H9 (cell line): ENCODE data around the gene KMT2D. TPM values are rescaled to one million over a fixed set of nuclear protein-coding genes. Genes with fewer than 3 reads are reported as not detected.

Experiments used
- DNase-seq: peaks from one replicate; pipeline ENCODE4 v3.0.0-alpha.2; 2017
- H2AFZ ChIP-seq: one replicate; pipeline ENCODE4 v1.6.1; 2013; ENCODE audit warnings: mild to moderate bottlenecking, low read length, control low read depth, moderate library complexity
- H2AK5ac ChIP-seq: 2 replicates; pipeline ENCODE4 v1.6.1; 2013; ENCODE audit warnings: low read length, control low read depth, mixed read lengths; ENCODE audit not compliant: insufficient read length
- H2BK120ac ChIP-seq: one replicate; pipeline ENCODE4 v1.6.1; 2013; ENCODE audit warnings: low read depth, mild to moderate bottlenecking, low read length, control low read depth, inconsistent platforms; ENCODE audit not compliant: poor library complexity, severe bottlenecking
- H2BK12ac ChIP-seq: 2 replicates; pipeline ENCODE4 v1.6.1; 2013; ENCODE audit warnings: low read length, control low read depth, mixed read lengths, low read depth; ENCODE audit not compliant: insufficient read length
- H2BK15ac ChIP-seq: 2 replicates; pipeline ENCODE4 v1.6.1; 2013; ENCODE audit warnings: low read depth, low read length, control low read depth
- H2BK20ac ChIP-seq: one replicate; pipeline ENCODE4 v1.6.1; 2013; ENCODE audit warnings: low read depth, mild to moderate bottlenecking, low read length, control low read depth, inconsistent platforms; ENCODE audit not compliant: poor library complexity, severe bottlenecking
- H2BK5ac ChIP-seq: 2 replicates; pipeline ENCODE4 v1.6.1; 2013; ENCODE audit warnings: low read length, control low read depth, mixed read lengths; ENCODE audit not compliant: insufficient read length
- H3K14ac ChIP-seq: 2 replicates; pipeline ENCODE4 v1.6.1; 2013; ENCODE audit warnings: low read length, control low read depth; ENCODE audit not compliant: insufficient read depth
- H3K18ac ChIP-seq: 2 replicates; pipeline ENCODE4 v1.6.1; 2013; ENCODE audit warnings: low read depth, mild to moderate bottlenecking, mixed read lengths, low read length, control low read depth; ENCODE audit not compliant: insufficient read length
- H3K23ac ChIP-seq: 2 replicates; pipeline ENCODE4 v1.6.1; 2013; ENCODE audit warnings: low read length, control low read depth, mixed read lengths, low read depth; ENCODE audit not compliant: insufficient read length
- H3K23me2 ChIP-seq: 2 replicates; pipeline ENCODE4 v1.6.1; 2013; ENCODE audit warnings: low read depth, mild to moderate bottlenecking, mixed read lengths, low read length, control low read depth; ENCODE audit not compliant: insufficient read length, poor library complexity, severe bottlenecking
- H3K27ac ChIP-seq: 2 replicates; pipeline ENCODE4 v1.5.1; 2013; ENCODE audit warnings: low read length, control low read depth, mixed read lengths, low read depth; ENCODE audit not compliant: insufficient read length
- H3K27me3 ChIP-seq: 2 replicates; pipeline ENCODE4 v1.6.1; 2013; ENCODE audit warnings: low read length, control low read depth, inconsistent platforms; ENCODE audit not compliant: insufficient read depth
- H3K4ac ChIP-seq: 2 replicates; pipeline ENCODE4 v1.6.1; 2013; ENCODE audit warnings: low read depth, mild to moderate bottlenecking, control low read depth, inconsistent platforms, low read length, moderate library complexity
- H3K4me1 ChIP-seq: 2 replicates; pipeline ENCODE4 v1.6.1; 2013; ENCODE audit warnings: low read length, control low read depth, inconsistent platforms; ENCODE audit not compliant: insufficient read depth
- H3K4me2 ChIP-seq: 2 replicates; pipeline ENCODE4 v1.6.1; 2013; ENCODE audit warnings: low read length, control low read depth, mixed read lengths; ENCODE audit not compliant: insufficient read length, insufficient read depth
- H3K56ac ChIP-seq: 2 replicates; pipeline ENCODE4 v1.6.1; 2013; ENCODE audit warnings: low read depth, mild to moderate bottlenecking, mixed read lengths, low read length, control low read depth; ENCODE audit not compliant: insufficient read length
- H3K79me1 ChIP-seq: 2 replicates; pipeline ENCODE4 v1.6.1; 2013; ENCODE audit warnings: low read depth, mild to moderate bottlenecking, moderate library complexity, low read length, control low read depth, inconsistent platforms; ENCODE audit not compliant: insufficient read depth, poor library complexity, severe bottlenecking
- H3K79me2 ChIP-seq: 2 replicates; pipeline ENCODE4 v1.6.1; 2013; ENCODE audit warnings: low read length, control low read depth, inconsistent platforms; ENCODE audit not compliant: insufficient read depth
- H3K9ac ChIP-seq: 2 replicates; pipeline ENCODE4 v1.6.1; 2013; ENCODE audit warnings: low read length, control low read depth, mixed read lengths; ENCODE audit not compliant: insufficient read length; ENCODE audit errors: extremely low read depth
- H3K9me3 ChIP-seq: one replicate; pipeline ENCODE4 v1.6.1; 2013; ENCODE audit warnings: low read depth, low read length, inconsistent platforms; ENCODE audit not compliant: control insufficient read depth
- H3T11ph ChIP-seq: one replicate; pipeline ENCODE4 v1.6.1; 2013; ENCODE audit warnings: mild to moderate bottlenecking, low read length, control low read depth, inconsistent platforms
- H4K20me1 ChIP-seq: one replicate; pipeline ENCODE4 v1.6.1; 2013; ENCODE audit not compliant: control insufficient read depth, insufficient read length, insufficient read depth
- H4K5ac ChIP-seq: 2 replicates; pipeline ENCODE4 v1.6.1; 2013; ENCODE audit warnings: low read depth, mild to moderate bottlenecking, mixed read lengths, low read length, control low read depth; ENCODE audit not compliant: insufficient read length
- H4K8ac ChIP-seq: replicated peaks from 2 replicates; pipeline ENCODE4 v1.6.1; 2013; ENCODE audit warnings: low read length, control low read depth, mixed read lengths, low read depth; ENCODE audit not compliant: insufficient read length
- H4K91ac ChIP-seq: 2 replicates; pipeline ENCODE4 v1.6.1; 2013; ENCODE audit warnings: low read depth, mild to moderate bottlenecking, moderate library complexity, mixed read lengths, low read length, control low read depth; ENCODE audit not compliant: insufficient read length
- H3K27ac Mint-ChIP-seq, 3 experiments: 2 replicates in 2 of 3; 3 replicates in 1 of 3; pipeline ENCODE4 v1.8.0; 2020 to 2021; ENCODE audit warnings: mixed read lengths in 3 of 3, mild to moderate bottlenecking in 1 of 3, moderate library complexity in 1 of 3
- H3K27me3 Mint-ChIP-seq: 2 replicates; pipeline ENCODE4 v1.8.0; 2021; ENCODE audit warnings: low read depth, mild to moderate bottlenecking, moderate library complexity, mixed read lengths
- H3K36me3 Mint-ChIP-seq, 3 experiments: 2 replicates in 2 of 3; 3 replicates in 1 of 3; pipeline ENCODE4 v1.8.0; 2020 to 2021; ENCODE audit warnings: low read depth in 3 of 3, mixed read lengths in 3 of 3; ENCODE audit not compliant: insufficient read depth in 1 of 3
- H3K4me1 Mint-ChIP-seq, 2 experiments: 2 replicates each; pipeline ENCODE4 v1.8.0; 2020; ENCODE audit warnings: mixed read lengths in 2 of 2
- H3K4me3 Mint-ChIP-seq, 2 experiments: 2 replicates in 1 of 2; 3 replicates in 1 of 2; pipeline ENCODE4 v1.8.0; 2020 to 2021; ENCODE audit warnings: mild to moderate bottlenecking in 2 of 2, mixed read lengths in 2 of 2, moderate library complexity in 1 of 2
- H3K9me3 Mint-ChIP-seq, 2 experiments: 2 replicates in 1 of 2; 3 replicates in 1 of 2; pipeline ENCODE4 v1.8.0; 2020; ENCODE audit warnings: mild to moderate bottlenecking in 2 of 2, mixed read lengths in 2 of 2, moderate library complexity in 1 of 2
- CTCF ChIP-seq: fragments of 200-600 bp; sonication (generic); conservative IDR thresholded peaks from 3 replicates; pipeline ENCODE4 v1.8.0; 2021; ENCODE audit warnings: antibody characterized with exemption, mild to moderate bottlenecking
- WGBS: extraction: QIAGEN DNeasy Blood & Tissue Kit; methylation state at CpG from one replicate; pipeline ENCODE4 v1.1.7; 2013; ENCODE audit warnings: missing lambda C conversion rate, low lambda C conversion rate, mixed read lengths; ENCODE audit not compliant: insufficient read length; ENCODE audit errors: extremely low coverage; 5-methylcytosine and 5-hydroxymethylcytosine counted together
- total RNA-seq: library from RNA; stranded (reverse); gene quantifications from 2 replicates; pipeline ENCODE4 v1.2.1, GENCODE V29; 2021

Gene KMT2D
- total RNA-seq, 1 experiment from 2014 or later, result 93.7 TPM

- H3K14ac ChIP-seq, result no peak overlapping the region
- no peak overlapping the region for H4K8ac ChIP-seq
- Mint-ChIP-seq H3K4me1 (no peaks in the 10 kb centered on the region), H3K27me3 (no peaks in the 10 kb centered on the region), H3K27ac (no peak overlapping the region), H3K36me3 (peaks cover 41 to 94% (median 90%) of the 10 kb centered on the region in 3 experiments; a peak in 6 of 7 replicates), H3K4me3 (no peak overlapping the region), H3K9me3 (no peaks in the 10 kb centered on the region)
- H3K9ac ChIP-seq, result no peak overlapping the region
- no peaks in the 10 kb centered on the region for H3K79me1 ChIP-seq
- H3K18ac ChIP-seq, result no peak overlapping the region
- H2AK5ac ChIP-seq, result no peak overlapping the region
- no peaks in the 10 kb centered on the region for H3K79me2 ChIP-seq
- H2BK15ac ChIP-seq, result no peak overlapping the region
- no peak overlapping the region for H3T11ph ChIP-seq
- no peak overlapping the region for H2BK120ac ChIP-seq
- no peak overlapping the region for H2AFZ ChIP-seq
- no peak overlapping the region for H2BK20ac ChIP-seq
- no peak overlapping the region for H3K27ac ChIP-seq
- H3K23ac ChIP-seq, result no peak overlapping the region
- no peak overlapping the region for H3K56ac ChIP-seq
- no peaks in the 10 kb centered on the region for H3K9me3 ChIP-seq
- no peak overlapping the region for H2BK12ac ChIP-seq
- H3K27me3 ChIP-seq, result no peaks in the 10 kb centered on the region
- no peaks in the 10 kb centered on the region for H3K23me2 ChIP-seq
- H4K5ac ChIP-seq, result no peak overlapping the region
- whole genome bisulfite sequencing, result no CpG with 5 or more reads among the region's 7 CpGs
- H3K4me2 ChIP-seq, result no peak overlapping the region
- no peaks in the 10 kb centered on the region for H4K20me1 ChIP-seq
- no peak for TF ChIP-seq CTCF
- DNase-seq, result no peak
- no peak overlapping the region for H2BK5ac ChIP-seq
- H3K4ac ChIP-seq, result no peak overlapping the region
- H4K91ac ChIP-seq, result no peak overlapping the region
- H3K4me1 ChIP-seq, result no peaks in the 10 kb centered on the region
These were observed 22.7 kb downstream of the KMT2D start for GRCh38 chr12:49037947-49038237.
